ENCODE data around the gene CLEC4F. TPM values are rescaled to one million over a fixed set of nuclear protein-coding genes. Genes with fewer than 3 reads are reported as not detected.

CLEC4F gene
- total RNA-seq, 1 experiment from 2014 or later: not detected

GRCh38 chr2:70828914-70829824, 8.8 kb upstream of the CLEC4F start:
- H3K9me3 Mint-ChIP-seq: no peaks in the 10 kb centered on the region
- no peak overlapping the region for H2BK12ac ChIP-seq (ENCODE audit: insufficient read length, low read depth, low read length)
- no peak overlapping the region for H3K4me2 ChIP-seq (ENCODE audit: insufficient read depth, insufficient read length, low read length)
- peaks cover 16 to 20% of the 10 kb centered on the region in 2 experiments for H3K4me1 Mint-ChIP-seq
- no peak overlapping the region for H2BK15ac ChIP-seq (ENCODE audit: low read depth, low read length)
- no peaks in the 10 kb centered on the region for H3K27me3 ChIP-seq (ENCODE audit: insufficient read depth, low read length)
- H3K4me3 Mint-ChIP-seq: no peak overlapping the region
- no peaks in the 10 kb centered on the region for H3K79me2 ChIP-seq (ENCODE audit: insufficient read depth, low read length)
- peaks cover 46% of the 10 kb centered on the region for H3K27me3 Mint-ChIP-seq (ENCODE audit: low read depth)
- no peak overlapping the region for H3K9ac ChIP-seq (ENCODE audit: extremely low read depth, insufficient read length, low read length)
- H3T11ph ChIP-seq (ENCODE audit: low read length): no peak overlapping the region
- no peaks in the 10 kb centered on the region for H3K79me1 ChIP-seq (ENCODE audit: insufficient read depth, low read depth, low read length, poor library complexity, severe bottlenecking)
- no peak overlapping the region for H2AK5ac ChIP-seq (ENCODE audit: insufficient read length, low read length)
- H3K27ac Mint-ChIP-seq: no peak overlapping the region
- no peak overlapping the region for H2BK120ac ChIP-seq (ENCODE audit: low read depth, low read length, poor library complexity, severe bottlenecking)
- H3K36me3 Mint-ChIP-seq (ENCODE audit: insufficient read depth in 1 of 3, low read depth in 3 of 3): no peaks in the 10 kb centered on the region
- H3K27ac ChIP-seq (ENCODE audit: insufficient read length, low read depth, low read length): no peak overlapping the region
- no peak overlapping the region for H2BK5ac ChIP-seq (ENCODE audit: insufficient read length, low read length)
- no peak overlapping the region for H4K5ac ChIP-seq (ENCODE audit: insufficient read length, low read depth, low read length)
- no peak for DNase-seq
- H4K20me1 ChIP-seq (ENCODE audit: control insufficient read depth, insufficient read depth, insufficient read length): no peaks in the 10 kb centered on the region
- no peak overlapping the region for H3K56ac ChIP-seq (ENCODE audit: insufficient read length, low read depth, low read length)
- no peaks in the 10 kb centered on the region for H3K23me2 ChIP-seq (ENCODE audit: insufficient read length, low read depth, low read length, poor library complexity, severe bottlenecking)
- no peak overlapping the region for H4K91ac ChIP-seq (ENCODE audit: insufficient read length, low read depth, low read length)
- H3K9me3 ChIP-seq (ENCODE audit: control insufficient read depth, low read depth, low read length): no peaks in the 10 kb centered on the region
- no peak overlapping the region for H2AFZ ChIP-seq (ENCODE audit: low read length)
- H3K4ac ChIP-seq (ENCODE audit: low read depth, low read length): no peak overlapping the region
- H3K18ac ChIP-seq (ENCODE audit: insufficient read length, low read depth, low read length): no peak overlapping the region
- WGBS (ENCODE audit: extremely low coverage, insufficient read length, low lambda C conversion rate): no CpG with 5 or more reads among the region's 6 CpGs
- H3K23ac ChIP-seq (ENCODE audit: insufficient read length, low read depth, low read length): no peak overlapping the region
- no peak overlapping the region for H4K8ac ChIP-seq (replicated peaks; ENCODE audit: insufficient read length, low read depth, low read length)
- peaks cover 2% of the 10 kb centered on the region; the same call in 1 of the 2 replicates for H3K4me1 ChIP-seq (ENCODE audit: insufficient read depth, low read length)
- TF ChIP-seq CTCF (conservative IDR thresholded peaks at IDR 0.05): no peak
- no peak overlapping the region for H3K14ac ChIP-seq (ENCODE audit: insufficient read depth, low read length)
- H2BK20ac ChIP-seq (ENCODE audit: low read depth, low read length, poor library complexity, severe bottlenecking): no peak overlapping the region
